Smooth muscle cell of the brain vasculature (primary cell): ENCODE measurements around the gene TGFB2.

Experiments used
- DNase-seq: peaks from one replicate; pipeline ENCODE4 v3.0.0-alpha.2; 2012; ENCODE audit warnings: low read depth, low spot score

Gene TGFB2

GRCh38 chr1:218384581-218384993 lies 39.5 kb downstream of the TGFB2 start:
- no peak for DNase-seq

DNA sequence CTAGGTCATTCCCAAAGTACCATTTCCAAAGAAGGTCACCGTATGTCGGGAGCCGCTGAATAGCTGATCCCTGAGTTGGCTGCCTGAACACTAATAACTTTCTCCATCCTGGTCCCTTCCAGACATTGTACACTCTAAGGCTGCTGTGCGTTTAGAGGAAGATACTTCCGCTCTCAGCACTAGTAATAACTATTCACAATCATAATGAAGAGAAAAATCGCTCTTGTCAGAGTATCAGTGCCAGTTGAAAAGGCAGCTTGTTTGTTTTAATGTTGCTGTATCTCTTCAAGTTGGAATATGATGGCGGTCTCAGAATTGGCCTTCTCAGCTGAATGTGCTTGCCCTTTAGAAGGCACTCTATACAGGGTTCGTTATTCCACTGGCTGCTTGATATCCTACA lies 43.5 kb downstream of the TGFB2 start:
- no peak for DNase-seq

GRCh38 chr1:218390618-218391017 lies 45.5 kb downstream of the TGFB2 start:
- DNase-seq = no peak

DNA sequence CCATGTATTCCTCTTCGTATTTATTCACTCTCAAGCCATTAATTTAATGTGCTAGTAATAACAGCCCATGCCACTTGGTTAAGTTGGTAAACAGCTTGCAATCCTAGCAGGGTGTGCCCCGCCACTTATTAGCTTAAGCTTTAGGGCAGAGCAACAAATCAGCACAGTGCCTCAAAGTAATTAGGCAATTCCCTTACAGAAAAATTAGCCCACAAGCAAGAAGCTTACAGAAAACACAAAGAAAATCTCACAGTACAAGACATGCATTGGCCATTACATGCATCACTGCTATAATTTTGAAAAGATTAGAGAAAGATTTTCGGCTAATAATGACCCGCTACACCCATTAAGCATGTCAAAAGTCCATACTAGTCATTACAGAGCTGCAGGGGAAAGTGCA lies 47.6 kb downstream of the TGFB2 start:
- no peak for DNase-seq

GRCh38 chr1:218394416-218394815 lies 49.3 kb downstream of the TGFB2 start:
- DNase-seq = no peak

DNA sequence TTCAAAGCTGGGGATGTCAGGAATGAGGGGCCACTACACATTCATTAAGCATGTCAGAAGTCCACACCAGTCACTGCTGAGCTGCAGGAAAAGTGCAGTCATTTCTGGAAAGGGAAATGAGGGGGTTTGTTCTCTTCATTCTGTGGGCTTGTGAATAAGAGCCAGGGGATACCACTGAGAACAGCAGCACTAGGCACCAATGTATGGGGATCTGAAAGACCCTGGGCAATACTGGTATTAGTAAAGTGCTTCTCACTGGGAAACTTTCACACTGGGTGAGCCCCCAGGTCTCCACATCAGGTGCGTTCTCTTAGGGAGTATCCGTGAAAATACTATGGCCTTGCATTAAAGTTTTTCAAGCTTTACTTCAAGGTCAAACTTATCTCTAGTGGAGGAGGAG lies 49.9 kb downstream of the TGFB2 start:
- DNase-seq = no peak

- no peak for DNase-seq
Measured at GRCh38 chr1:218395916-218396315, 50.8 kb downstream of the TGFB2 start.

DNA sequence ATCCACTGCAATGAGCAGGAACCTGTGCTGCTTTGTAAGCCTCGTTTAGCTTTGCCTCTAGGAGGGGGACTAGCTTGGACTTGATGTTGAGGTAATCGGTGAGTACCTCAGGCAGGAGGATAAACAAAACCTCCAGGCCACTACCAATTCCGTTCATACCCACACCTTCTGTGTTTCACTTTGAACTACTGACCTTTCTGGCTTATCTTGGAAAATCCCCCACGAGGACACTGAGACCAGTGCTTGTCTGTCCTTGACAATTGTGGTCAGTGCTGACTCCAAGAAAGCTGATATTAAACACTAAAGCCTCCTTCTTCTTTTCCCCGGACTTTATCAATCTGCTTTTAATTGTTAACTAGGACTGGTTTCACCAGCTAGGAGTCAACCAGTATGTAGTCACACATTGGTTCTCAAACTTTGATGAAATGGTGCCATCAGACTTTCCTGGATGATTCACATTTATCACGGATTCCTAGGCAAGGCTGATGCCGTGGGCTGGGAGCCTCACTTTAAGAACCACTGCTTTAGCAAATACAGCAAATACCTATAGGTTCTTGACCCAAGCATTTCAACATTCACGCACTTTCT lies 52.7 kb downstream of the TGFB2 start:
- DNase-seq = no peak

DNA sequence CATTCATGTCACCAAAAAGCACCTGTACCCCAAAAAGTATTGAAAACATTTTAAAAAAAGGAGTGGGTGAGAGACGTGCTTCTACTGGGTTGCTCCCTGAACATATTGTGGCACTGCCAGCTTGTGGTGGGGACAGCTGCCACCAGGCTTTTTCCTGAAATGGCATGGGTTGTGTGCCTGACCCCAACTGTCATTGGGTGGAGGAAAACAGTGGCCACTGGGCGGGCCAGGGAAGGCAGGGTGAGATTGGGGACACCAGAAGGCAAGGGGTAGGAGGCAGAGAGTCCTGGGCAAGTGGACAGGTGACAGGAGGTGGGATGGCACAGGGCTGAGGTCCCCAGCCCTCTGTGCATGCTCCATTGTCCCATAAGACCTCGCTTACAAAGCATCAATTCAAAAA lies 55.5 kb downstream of the TGFB2 start:
- no peak for DNase-seq

DNA sequence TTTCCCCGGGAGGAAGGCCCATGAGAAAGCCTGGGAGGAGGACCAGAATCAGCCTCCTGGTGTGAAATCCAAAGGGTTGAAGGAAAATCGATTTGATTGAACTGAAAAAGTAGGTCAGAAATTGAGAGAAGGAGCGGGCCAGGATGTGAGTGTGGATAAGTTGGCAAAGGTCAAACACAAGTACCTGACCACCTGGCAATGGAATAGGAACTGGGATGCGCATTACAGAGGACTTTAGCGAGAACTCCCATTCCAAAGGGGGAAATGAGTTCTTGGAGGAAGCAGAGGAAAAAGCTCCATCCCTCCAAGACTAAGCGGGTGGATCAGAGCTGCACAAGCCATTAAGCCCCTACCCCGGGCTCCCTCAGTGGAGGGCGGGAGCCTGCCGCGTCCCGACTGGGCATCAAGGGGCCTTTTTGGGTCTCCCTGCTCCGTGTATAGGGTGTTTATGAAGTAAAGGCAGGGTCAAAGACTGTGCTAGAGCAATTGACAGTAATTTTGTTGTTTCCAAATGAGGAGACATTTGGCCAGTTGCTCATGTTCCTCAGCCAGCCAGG lies 56.4 kb downstream of the TGFB2 start:
- no peak for DNase-seq

GRCh38 chr1:218401998-218402785 lies 57.1 kb downstream of the TGFB2 start:
- no peak for DNase-seq

DNA sequence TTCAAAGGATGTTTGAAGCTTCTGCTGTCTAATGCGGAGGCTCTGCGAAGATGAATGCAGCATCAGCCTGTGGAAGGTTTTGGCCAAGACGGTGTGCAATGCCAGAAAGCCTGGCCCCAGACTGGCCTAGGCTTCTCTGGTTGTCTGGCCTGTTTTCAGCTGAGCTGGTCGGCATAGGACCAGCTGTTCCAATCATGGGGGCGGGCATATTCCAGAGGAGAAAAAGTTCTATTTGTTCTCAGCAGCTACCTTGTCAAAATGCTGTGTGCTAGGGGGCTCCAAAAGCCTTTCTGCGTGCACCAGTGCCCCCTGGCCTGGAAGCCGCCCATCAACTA lies 57.6 kb downstream of the TGFB2 start:
- DNase-seq = no peak

DNA sequence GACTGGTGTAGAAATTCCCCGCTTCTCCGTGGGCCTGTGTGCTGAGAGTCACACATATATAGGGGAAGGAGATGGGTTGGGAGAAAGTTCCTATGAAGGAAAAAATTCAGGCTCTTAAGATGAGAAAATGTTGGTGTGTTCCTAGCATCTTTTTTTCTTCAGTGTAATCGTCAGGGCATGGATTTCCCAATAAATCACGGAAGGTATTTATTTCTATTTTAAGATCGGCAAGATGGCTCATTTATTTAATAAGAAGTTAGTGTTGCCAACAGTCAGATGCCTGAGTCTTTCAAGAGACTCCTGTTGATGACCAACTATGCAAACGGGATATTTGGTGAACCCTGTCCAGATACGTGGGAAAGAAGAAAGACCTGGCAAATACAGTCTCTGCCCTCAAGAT lies 58.2 kb downstream of the TGFB2 start:
- no peak for DNase-seq

GRCh38 chr1:218407630-218408029 lies 62.5 kb downstream of the TGFB2 start:
- DNase-seq = no peak

GRCh38 chr1:218408135-218408534 lies 63.0 kb downstream of the TGFB2 start:
- no peak for DNase-seq

DNA sequence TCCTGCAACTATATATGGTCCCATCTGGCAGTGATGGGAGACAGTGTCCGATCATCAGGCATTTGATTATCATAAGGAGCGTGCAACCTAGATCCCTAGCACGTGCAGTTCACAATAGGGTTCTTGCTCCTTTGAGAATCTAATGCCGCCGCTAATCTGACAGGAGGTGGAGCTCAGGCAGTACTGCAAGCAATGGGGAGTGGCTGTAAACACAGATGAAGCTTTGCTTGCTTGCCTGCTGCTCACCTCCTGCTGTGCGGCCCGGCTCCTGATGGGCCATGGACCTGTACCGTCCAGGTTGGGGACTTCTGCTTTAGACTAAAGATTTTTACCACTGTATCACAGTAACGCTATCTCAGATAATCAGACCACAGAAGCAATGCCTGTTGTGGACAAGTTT lies 63.8 kb downstream of the TGFB2 start:
- DNase-seq = no peak

- DNase-seq = no peak
Measured at GRCh38 chr1:218409946-218410510, 64.9 kb downstream of the TGFB2 start.

- DNase-seq = no peak
Measured at GRCh38 chr1:218411101-218411500, 66.0 kb downstream of the TGFB2 start.

DNA sequence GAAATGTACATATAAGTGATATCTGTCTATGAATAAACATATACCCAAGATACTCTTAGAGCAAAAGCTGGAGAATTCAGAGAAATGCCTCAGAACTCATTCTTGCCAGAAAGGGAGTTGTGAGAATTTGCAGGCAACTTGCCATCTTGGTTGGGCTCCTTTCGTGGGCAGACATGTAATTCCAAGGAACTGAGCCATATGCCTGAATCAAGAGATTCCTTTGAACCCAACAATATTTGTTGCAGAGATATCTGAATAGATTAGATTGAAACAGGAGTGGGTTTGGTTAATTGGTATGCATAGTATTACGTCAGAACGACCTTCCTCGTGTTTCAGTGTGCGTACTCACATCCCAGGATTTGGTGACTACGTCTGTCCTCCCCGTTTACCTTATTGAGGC lies 67.0 kb downstream of the TGFB2 start:
- no peak for DNase-seq

- no peak for DNase-seq
Measured at GRCh38 chr1:218413179-218413578, 68.0 kb downstream of the TGFB2 start.

DNA sequence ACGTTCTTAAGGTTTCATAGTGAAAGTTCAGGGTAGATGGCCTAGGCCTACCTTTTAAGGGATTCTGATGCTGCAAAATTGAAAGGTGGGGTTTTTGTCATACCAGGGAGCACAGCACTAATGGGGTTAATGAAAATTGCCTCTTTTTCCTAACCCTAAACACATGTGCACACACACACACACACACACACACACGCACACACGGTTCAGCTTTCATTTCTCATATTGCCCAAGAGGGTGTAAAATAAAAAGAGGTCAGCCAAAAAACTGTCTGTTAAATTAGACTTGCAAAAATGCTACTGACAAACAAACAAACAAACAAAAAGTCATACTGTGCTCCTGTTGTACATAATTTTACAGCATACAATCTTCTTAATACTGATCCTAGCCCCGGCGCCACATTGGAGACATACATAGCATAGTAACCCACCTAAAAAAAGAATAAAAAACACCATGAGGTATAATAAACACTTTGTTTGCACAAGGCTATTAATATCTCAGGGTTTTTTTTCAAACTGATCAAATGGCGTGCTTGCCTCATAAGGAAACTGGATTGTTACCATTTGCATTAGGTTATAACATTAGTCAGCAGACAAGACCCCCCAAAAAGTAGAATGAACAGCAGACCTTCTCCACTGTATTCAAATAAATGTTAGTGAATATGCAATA lies 69.1 kb downstream of the TGFB2 start:
- DNase-seq = no peak

- DNase-seq = no peak
Measured at GRCh38 chr1:218415726-218416125, 70.6 kb downstream of the TGFB2 start.
